Epithelial cell of esophagus (primary cell): Measurements from ENCODE around the gene LAMP1.

Experiments used
- DNase-seq: peaks from one replicate; pipeline ENCODE4 v3.0.0; 2010; ENCODE audit warnings: low read depth
- H3K4me3 ChIP-seq: 2 replicates; pipeline ENCODE4 v1.5.1; 2011; ENCODE audit warnings: mild to moderate bottlenecking, low read length, control low read depth
- CTCF ChIP-seq: IDR thresholded peaks from 2 replicates; pipeline ENCODE4 v1.5.1; 2011; ENCODE audit warnings: low read depth, mild to moderate bottlenecking, low read length, control low read depth, inconsistent platforms; ENCODE audit not compliant: insufficient read depth; ENCODE audit errors: missing control alignments

LAMP1 gene

DNA sequence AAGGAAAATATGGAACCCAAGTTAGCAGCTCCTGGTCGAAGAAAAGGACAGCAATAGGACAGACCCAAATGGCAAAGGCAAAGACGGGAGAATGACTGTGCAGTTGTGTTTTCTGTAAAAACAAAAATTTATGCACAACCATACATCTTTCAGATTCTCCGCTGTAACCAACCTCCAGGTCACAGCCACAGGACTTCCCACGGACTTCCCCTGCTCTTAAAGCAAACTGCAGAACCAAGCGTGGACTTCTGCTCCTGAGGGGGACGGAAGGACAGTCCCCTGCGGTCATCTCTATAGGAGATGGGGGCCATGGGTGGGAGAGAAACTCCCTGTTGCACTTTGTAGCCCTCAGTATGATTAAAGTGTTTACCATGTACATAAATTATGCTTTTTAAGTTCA, 64.4 kb downstream of the LAMP1 start:
- DNase-seq: no peak
- no peak overlapping the region for H3K4me3 ChIP-seq
- no peak for TF ChIP-seq CTCF

- peak overlapping the region; percentile 22 for H3K4me3 ChIP-seq
- peak; percentile 9 for DNase-seq
- no peak for TF ChIP-seq CTCF
Observed at GRCh38 chr13:113364311-113364889, 67.4 kb downstream of the LAMP1 start.

GRCh38 chr13:113364901-113365582, 68.0 kb downstream of the LAMP1 start:
- no peak for DNase-seq
- H3K4me3 ChIP-seq: peak overlapping the region; percentile 22
- no peak for TF ChIP-seq CTCF

- H3K4me3 ChIP-seq: no peak overlapping the region
- DNase-seq: no peak
- no peak for TF ChIP-seq CTCF
Observed at GRCh38 chr13:113365583-113365970, 68.5 kb downstream of the LAMP1 start.

DNA sequence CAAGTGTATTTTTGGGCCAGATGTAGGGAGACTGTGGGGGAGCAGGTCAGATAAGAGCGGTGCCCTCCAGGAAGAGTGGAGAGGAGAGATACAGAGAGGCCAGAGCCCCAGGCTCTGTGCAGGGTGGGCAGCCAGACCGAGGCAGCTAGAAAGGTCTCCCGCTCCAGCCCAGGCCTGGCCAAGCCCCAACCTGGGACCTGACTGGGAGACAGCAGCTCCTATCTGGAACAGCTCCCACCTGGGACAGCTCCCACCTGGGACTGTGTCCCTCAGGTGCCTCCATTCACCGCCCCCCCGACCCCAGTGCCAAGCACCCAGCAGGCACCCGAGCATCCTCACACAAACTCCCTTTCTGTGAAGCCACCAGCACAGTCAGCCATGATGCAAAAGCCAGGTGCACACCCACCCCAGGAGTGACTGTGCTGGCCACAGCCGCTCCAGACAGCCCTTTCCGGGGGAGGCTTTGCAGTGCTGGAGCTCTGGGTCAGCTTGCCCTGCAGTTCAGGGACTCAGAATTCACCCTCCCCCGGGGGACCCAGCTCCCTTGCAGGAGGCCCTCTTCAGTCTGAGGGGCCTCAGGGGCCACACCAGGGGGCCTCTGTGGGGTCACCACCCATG, 69.0 kb downstream of the LAMP1 start:
- TF ChIP-seq CTCF: no peak
- peak; percentile 4 for DNase-seq
- no peak overlapping the region for H3K4me3 ChIP-seq

DNA sequence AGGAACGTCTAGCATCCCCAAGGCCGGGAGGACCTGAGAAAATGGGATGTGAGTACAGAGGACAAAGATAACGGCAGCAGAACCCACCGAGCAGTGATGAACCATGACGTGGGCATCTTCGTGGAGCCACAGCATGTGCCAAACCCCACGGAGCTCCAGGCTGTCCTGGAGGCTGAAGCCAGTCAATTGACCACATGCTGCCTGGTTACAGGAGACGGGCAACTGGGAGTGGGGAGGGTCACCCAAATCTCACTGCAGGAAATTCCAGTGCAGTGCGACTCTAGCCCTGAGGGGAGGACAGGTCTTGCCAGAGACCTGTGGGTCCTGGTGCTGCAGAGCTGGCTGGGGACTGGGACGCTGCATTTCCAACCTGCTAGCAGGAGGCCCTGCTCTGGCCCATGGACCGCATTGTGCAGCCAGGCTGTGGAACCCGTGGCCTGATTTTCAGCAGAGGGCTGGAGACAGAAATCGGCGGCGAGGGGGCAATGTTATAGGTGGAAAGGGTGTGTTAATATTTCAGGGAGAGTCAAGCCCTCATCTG, 70.1 kb downstream of the LAMP1 start:
- H3K4me3 ChIP-seq: no peak overlapping the region
- DNase-seq: no peak
- TF ChIP-seq CTCF: no peak
